UCSD-AML1 (cell line): Measurements from ENCODE around the gene RPP40.

Experiments
- DNase-seq: peaks from one replicate; lab custom pipeline; 2025; ENCODE audit not compliant: unreplicated experiment; lab: John Stamatoyannopoulos, UW

Gene RPP40

DNA sequence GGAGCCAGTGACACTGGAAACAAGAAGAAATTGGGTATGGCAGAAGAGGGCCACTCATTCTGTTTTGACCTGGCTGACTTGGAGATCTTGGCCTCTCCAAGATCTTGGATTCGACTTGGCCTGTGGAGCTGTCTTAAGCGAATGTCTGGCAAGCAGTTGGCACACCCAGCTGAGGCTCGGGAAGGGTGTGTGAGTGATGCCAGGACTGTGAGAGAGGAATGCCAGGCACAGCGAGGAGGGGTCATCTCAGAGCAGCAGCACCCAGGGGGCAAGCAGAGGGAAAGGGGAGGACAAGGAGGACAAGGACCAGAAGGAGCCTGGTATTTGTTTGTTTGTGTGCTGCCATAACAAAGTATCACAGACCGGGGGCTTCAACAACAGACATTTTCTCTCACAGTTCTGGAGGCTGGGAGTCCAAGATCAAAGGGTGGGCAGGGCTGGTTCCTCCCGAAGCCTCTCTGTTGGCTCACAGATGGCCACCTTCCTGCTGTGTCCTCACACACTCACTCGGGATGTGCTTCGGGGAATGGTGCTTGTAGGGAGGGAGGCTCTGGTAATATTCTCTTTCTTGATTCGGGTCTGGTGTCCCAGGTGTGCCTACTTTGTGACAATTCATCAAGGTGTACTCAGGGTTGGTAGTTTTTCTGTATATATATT is 33.0 kb downstream of the RPP40 start:
- no peak for DNase-seq

DNA sequence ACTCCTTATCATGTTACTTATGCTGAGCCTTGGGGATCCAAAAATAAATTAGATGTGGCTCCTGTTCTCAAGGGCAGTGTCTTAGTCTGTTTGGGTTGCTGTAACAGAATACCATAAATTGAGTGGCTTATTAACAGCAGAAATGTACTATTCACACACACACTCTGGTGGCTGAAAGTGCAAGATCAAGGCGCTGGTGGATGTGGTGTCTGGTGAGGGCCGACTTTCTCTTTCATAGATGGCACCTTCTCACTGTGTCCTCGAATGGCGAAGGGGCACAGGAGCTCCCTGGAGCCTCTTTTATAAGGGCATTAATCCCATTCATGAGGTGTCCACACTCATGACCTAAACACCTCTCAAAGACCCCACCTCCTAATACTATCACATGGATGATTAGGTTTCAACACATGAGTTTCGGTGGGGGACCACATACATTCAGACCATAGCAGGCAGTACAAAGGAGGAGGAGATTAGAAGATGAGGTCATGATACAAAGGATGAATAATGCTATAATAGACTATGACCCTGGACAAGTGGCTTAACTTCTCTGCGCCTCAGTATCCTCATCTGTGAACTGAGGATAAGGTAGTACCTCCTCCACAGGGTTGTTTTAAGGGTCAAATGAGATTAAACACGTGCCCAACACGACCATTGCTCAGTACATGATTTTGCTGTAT is 34.1 kb downstream of the RPP40 start:
- no peak for DNase-seq

DNA sequence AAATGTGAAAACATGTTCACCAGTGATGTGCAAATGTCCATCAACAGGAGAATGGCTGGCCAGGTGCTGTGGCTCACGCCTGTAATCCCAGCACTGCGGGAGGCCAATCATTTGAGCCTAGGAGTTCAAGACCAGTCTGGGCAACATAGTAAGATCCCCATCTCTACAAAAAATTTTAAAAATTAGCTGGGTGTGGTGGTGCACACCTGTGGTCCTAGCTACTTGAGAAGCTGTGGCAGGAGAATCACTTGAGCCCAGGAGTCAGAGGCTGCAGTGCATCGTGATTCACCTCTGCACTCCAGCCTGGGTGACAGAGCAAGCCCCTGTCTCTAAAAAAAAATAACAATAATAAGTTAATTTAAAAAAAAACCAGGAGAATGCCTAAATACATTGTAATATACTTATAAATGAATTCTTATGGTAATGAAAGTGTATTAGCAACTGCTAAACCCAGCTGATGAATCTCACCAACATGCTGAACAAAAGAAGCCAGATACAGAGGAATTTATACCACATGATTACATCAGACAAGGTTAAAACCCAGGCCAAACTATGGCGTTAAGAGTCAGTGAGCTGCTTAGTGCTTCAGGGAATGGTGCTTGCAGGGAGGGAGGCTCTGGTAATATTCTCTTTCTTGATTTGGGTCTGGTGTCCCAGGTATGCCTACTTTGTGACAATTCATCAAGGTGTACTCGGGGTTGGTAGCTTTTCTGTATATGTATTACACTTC is 36.4 kb downstream of the RPP40 start:
- DNase-seq, result no peak

DNA sequence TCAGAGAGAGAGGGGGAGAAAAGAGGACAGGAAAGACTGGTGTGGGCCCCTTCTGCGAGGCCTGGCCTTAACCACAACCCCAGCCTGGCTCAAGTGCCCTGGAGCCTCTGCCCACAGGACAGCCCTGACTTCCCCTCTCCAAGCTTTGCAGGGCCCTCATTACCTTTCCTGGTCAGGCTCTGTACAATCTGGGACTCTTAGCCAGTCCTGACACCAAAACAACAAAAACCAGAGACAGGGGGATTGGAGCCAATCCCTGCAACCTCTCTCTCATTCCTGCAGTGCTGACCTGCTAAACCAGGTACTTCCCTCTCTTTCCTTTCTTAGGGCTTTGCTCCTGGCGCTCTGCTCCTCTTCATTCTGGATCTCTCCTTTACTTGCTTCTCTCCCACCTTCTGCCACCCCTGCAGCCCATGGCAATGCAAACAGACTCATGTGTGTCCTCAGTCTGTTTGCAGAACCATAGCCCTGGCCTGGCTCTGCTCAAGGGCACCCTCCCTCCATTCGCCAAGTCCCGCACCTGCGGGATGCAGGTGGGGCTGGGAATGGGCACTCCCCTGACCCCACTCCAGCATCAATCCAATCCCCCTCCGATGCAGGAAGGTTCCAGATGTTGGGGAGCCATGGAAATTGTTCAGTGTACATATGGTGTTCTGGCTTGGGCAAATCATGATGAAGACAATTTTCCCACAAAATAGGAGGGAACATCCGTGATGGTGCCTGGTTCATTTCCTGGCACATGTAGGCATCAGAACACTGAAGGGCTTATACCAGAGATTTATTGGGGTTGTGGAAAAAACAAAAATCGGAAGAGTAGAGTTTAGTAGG is 38.1 kb downstream of the RPP40 start:
- no peak for DNase-seq

DNA sequence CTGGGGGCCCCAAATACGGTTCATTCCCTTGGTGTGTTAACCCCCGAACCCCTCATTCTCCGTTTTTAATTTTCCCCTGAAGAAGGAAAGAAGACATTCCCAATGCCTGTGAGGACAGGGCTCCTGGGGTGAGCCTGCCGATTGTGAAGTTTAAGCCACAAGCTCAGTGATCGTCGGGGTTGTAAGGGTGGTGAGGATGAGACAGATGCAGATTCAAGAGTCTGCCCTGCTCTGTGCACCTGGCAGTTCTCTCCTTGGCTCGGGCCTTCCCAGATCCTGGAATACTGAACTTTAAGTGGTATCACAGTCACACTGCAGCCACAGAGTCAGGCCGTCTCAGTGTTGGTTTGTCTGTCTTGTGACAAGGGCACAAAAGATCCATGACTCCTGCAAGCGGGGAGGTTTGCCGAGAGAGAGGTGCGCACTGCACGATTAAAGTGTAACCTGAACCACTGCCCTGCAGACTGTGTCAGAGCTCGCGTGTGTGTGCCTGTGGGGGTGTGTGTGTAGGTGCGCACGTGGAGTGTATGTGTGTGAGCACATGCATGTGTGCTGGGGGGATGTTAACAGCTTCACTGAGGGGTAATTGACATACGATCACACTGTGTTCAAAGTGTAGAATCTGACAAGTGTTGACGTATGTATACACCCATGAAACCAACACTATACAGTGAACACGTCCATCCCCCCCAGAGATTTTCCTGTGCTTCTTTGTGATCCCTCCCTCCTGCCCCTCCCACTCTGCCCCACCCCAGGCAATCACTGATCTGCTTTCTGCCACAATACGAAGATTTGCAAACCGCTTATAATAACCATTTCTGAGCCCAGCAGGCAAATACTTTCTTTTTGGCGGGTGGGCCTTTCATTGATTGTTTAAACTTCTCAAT is 38.9 kb downstream of the RPP40 start:
- DNase-seq, result no peak

DNA sequence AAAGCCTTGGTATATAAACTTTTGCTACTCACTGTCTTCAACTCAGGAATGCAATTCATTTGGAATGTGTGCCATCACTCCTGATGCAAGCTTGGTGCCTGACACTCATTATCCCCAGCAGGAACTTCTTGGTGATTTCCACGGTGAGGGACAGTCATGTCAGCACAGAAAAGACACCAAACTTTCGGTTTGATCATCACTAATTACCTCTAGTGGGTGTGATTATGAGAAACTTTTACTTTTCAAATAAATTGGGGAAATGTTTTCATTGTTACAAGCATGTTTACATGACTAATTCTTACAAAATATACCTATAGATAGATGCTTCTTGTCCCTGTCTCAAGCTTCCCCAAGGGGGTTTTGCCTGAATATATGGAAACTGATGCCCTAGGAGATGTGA is 40.9 kb downstream of the RPP40 start:
- no peak for DNase-seq

DNA sequence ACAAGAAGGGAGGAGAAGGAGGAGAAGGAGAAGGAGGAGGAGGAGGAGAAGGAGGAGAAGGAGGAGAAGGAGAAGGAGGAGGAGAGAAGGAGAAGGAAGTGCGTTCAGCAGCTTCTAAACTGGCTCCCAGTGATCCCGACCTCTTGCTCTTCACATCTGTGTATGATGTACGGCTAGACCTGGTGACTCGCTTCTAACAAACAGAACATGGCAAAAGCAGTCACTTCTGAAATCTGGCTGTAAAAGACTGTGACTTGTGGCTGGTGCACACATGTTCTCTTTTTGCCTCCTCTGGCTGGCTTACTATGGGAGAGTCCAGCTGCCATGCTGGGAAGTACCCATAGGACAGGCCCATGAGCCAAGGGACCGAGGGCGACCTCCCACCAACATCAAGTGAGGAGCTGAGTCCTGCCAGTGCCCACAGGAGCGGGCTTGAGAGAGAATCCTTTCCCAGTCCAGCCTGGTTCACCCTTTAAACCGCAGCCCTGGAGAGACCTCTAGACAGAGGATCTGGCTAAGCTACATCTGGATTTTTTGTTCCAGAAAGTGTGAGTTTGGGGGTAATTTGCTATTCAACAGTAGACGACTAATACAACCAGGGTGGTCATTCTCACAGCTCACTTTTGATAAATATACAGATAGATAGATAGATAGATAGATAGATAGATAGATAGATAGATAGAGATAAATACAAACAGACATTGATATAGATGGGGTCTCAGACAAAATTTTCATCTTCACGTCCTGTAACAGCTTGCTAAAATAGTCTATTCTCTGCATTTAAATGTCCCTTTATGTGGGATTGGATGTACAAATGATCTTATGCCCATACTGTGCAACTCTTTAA is 42.3 kb downstream of the RPP40 start:
- DNase-seq, result no peak

DNA sequence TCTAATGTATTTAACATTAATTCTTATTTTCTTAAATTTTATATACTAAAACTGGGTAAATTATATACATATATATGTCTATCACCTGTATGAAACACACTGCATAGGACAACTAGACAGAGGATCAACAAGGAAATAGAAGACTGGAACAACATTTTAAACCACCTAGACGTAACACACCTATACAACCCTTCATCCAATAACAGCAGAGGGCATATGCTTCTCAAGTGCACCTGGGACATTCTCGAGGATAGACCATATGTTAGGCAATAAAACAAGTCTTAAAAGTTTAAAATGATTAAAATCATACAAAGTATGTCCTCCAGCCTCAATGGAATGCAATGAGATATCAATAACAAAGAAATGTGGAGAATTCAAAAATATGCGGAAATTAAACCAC is 45.2 kb downstream of the RPP40 start:
- no peak for DNase-seq

DNA sequence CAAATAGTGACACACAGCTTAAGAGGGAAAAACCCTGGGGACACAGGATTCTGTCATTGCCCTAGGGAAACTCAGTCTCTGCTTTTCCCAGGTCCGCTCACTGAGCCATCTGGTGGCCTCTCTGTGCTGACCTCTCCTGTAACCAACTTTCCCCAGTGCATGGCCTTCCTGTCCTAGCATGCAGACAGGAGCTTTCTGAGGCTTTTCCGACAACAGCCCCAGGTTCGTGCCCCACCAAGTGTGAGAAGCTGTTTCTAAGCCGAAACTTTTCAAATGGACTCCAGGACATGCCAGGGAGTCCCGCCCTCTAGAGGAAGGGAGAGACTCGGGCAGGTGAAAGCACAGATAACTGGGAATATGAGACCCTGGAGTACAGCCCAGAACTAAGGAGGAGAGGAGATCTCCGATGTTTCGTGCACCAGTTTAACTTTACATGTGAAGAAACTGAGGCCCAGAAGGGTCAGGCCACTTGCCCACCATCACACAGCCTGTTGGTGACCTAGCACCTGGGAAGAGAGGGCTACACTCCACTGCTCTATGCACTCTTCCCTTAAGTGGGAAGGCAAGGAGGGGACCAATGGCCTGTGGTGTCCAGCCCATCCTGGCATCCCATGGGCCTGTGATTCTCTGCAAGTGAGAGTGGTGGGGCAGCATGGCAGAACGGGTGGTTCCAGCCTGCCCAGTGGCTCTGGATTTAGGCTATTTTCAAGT is 46.2 kb downstream of the RPP40 start:
- DNase-seq, result no peak

DNA sequence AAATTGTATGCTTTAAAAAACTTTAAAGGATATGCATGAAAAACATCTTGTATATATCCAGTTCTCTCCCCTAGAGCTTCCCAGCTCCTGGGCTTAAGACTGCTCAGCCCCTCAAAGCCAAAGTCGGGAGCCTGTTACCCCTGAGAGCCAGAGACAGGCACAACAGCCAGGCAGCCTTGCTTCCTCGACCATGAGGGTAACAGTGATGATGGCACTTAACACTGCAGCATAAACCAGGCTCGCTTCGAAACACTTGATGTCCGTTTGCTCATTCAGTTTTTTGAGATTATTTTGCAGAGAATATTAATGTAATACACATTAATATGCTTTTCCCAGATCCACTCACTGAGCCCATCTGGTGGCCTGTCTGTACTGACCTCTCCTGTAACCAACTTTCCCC is 47.2 kb downstream of the RPP40 start:
- DNase-seq, result no peak

DNA sequence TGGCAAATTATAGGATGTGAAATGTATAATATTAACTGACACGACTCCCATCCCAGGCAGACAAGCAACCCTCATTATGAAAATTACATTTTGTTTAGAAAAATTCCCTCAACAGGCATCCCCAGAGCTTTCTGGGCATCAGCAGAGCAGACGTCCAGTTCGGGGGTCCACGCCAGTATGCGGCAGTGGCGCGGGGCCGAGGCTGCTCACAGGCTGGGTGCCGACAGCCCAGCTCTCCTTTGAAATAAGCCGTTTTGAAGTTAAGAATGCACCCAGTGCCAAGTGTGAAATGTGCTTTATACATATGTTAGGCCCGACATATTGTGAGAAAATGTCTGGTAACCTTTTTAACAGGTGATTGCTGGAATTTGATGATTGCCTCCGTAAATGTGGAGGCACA is 50.4 kb downstream of the RPP40 start:
- DNase-seq, result no peak

DNA sequence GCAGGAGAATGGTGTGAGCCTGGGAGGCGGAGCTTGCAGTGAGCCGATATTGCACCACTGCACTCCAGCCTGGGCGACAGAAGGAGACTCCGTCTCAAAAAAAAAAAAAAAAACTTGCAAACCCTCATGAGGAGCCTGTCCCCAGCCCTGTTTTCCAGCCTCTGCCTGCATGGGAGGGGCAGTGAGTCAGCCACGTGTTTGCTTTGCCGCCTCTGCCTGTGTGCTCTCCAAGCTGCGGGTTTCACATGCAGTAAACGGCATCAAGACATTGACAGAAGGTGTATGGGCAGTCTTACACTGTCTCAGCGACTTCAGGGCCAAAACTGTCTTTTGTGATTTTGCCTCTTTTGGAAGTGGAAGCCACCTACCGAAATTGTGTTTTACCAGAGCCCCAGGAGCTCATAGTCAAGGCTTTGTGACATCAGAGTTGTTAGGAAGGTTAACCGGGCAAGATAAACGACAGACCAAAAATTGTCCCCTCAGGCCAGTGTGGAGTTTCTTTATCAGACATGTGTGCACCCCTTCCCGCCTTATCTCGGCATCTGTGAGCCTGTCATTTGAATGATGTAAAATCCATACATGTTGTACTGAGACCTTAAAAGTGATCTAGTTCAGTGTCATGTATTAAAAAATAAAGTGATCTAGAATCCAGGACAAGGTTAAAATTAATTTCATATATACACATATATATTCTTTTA is 52.9 kb downstream of the RPP40 start:
- no peak for DNase-seq

DNA sequence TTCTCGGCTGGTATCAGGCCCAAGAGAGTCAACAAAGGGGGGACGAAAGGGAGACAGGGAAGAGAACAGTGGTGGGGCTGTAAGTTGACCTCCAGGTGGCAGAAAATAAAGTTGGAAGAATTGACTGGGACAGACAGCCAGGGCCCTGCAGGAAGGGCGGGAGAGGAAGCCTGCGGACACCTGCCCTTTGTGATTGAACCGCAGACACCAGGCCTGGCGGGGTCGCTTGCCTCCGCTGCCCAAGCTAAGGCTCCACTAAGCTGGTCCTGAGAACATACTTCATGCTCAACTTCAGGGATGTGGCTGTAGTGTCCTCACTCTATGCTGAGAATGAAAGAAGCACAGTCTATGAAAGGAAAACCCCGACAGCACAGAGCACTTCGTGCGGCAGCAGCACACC is 53.8 kb downstream of the RPP40 start:
- DNase-seq, result no peak

DNA sequence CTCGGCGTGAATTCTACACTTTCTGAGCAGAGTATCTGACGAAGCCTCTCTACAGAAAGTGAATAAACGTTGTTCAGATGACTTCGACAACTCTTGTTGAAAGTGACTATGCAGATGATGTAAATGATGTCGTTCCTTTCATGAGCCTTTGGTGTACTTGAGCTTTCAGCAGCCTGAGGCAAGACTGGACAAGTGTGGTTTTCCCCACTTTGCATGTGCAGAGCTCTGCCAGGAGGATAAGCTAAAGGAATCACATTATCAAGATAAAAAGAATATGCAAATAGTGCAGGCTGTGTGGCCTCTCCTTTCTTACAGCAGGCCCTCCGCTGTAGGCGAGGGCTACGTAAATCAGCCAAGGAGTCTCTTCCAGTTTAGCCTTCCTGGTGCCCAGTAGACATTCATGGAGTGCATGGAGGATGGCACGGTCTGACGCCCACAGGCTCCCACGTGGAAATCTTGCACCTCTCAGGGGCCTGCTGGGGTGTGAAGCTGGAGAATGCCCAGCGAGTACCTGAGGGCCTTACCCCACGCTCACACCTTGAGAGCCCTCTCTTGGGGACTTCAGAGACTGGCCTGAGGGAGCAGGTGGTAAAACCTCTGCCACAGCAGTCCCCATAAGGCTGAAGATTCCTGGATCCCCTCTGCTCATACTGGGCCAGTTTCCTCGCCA is 54.9 kb downstream of the RPP40 start:
- no peak for DNase-seq

DNA sequence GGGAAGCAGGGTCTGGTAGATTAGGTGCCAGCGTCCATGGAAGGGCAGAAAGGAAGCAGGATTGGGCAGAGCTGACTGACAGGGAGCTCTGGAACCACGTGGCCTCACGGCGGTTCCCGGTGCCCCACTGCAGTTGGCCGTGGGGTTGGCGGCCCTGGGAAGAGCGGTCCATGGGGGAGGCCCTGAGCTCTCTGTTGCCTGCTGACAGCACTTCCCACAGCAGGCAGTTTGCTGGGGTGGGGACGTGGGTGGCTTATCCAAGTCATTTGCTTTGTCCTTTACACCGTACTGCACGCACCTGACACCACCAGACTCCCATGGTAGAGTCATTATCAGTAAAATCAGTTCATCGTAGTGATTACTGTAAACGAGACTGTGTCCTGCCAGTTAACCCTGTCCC is 56.1 kb downstream of the RPP40 start:
- DNase-seq, result no peak

DNA sequence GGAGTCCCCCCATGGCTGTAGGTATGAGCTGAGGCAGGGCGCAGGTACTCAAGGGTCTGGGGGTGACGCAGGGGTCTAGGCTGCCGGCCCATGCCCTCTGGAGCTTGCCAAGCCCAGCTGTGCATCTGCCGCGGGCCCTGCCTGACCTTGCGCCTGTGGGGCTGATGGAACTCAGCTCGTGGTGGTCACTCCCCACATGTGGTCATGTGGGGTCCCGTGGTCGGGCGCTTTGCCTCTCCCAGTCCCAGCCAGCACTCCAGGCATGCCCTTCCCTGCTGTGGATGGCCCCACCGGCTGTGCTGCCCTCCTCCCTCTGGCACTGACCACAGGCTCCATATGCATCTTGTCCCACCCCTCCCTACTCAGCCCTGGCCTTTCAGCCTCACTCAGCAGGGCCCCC is 57.3 kb downstream of the RPP40 start:
- no peak for DNase-seq
